HepG2 (cell line): ENCODE data around the gene ARHGDIA. TPM values are rescaled to one million over a fixed set of nuclear protein-coding genes. Genes with fewer than 3 reads are reported as not detected.

Experiments
- EED ChIP-seq: sonication (generic); formaldehyde crosslinking; IDR thresholded peaks from 2 replicates; pipeline ENCODE4 v1.5.0; 2020; ENCODE audit warnings: mild to moderate bottlenecking, missing genetic modification reagents
- GABPA ChIP-seq, 2 experiments: IDR thresholded peaks; 2 replicates each; pipeline ENCODE4 v1.6.1; 2011 to 2016; ENCODE audit warnings: low read depth in 2 of 2, low read length in 1 of 2, missing biosample characterization in 1 of 2, missing genetic modification characterization in 1 of 2
- HDAC2 ChIP-seq: sonication (generic); formaldehyde crosslinking; IDR thresholded peaks from 2 replicates; pipeline ENCODE4 v1.4.0; 2020; ENCODE audit warnings: missing genetic modification reagents
- KLF12 ChIP-seq: sonication (generic); formaldehyde crosslinking; IDR thresholded peaks from 2 replicates; pipeline ENCODE4 v1.4.0; 2020; ENCODE audit warnings: missing genetic modification reagents, borderline replicate concordance
- MYNN ChIP-seq: sonication (generic); formaldehyde crosslinking; IDR thresholded peaks from 2 replicates; pipeline ENCODE4 v1.4.0; 2020; ENCODE audit warnings: mild to moderate bottlenecking, low read depth, missing genetic modification reagents
- PCBP1 ChIP-seq: fragments of 200-400 bp; formaldehyde crosslinking; IDR thresholded peaks from 2 replicates; pipeline ENCODE4 v1.6.1; 2017; ENCODE audit warnings: mild to moderate bottlenecking, low read depth, low read length, borderline replicate concordance
- POLR2G ChIP-seq: fragments of 200-400 bp; formaldehyde crosslinking; IDR thresholded peaks from 2 replicates; pipeline ENCODE4 v1.6.1; 2018; ENCODE audit warnings: mild to moderate bottlenecking, low read depth, low read length, moderate library complexity
- REL ChIP-seq: sonication (generic); formaldehyde crosslinking; conservative IDR thresholded peaks from 2 replicates; pipeline ENCODE4 v1.8.0; 2022; ENCODE audit warnings: mild to moderate bottlenecking, missing genetic modification reagents, moderate library complexity
- RNF2 ChIP-seq: fragments of 450-650 bp; conservative IDR thresholded peaks from 2 replicates; pipeline ENCODE4 v1.6.1; 2016; ENCODE audit warnings: low read depth
- SYNCRIP ChIP-seq: fragments of 200-400 bp; formaldehyde crosslinking; IDR thresholded peaks from 2 replicates; pipeline ENCODE4 v1.6.1; 2018; ENCODE audit warnings: mild to moderate bottlenecking, low read depth, low read length; ENCODE audit not compliant: insufficient read depth
- TBP ChIP-seq: sonication (generic); formaldehyde crosslinking; IDR thresholded peaks from 2 replicates; pipeline ENCODE4 v1.5.0; 2020; ENCODE audit warnings: missing genetic modification reagents
- TBX2 ChIP-seq: sonication (generic); formaldehyde crosslinking; IDR thresholded peaks from 2 replicates; pipeline ENCODE4 v1.5.0; 2020; ENCODE audit warnings: missing genetic modification reagents, mild to moderate bottlenecking, borderline replicate concordance
- TEF ChIP-seq: sonication (generic); formaldehyde crosslinking; IDR thresholded peaks from 2 replicates; pipeline ENCODE4 v1.5.0; 2020; ENCODE audit warnings: missing genetic modification reagents
- TSC22D2 ChIP-seq: sonication (generic); formaldehyde crosslinking; IDR thresholded peaks from 2 replicates; pipeline ENCODE4 v1.5.1; 2020; ENCODE audit warnings: missing genetic modification reagents, mild to moderate bottlenecking, borderline replicate concordance
- ZBTB49 ChIP-seq: sonication (generic); formaldehyde crosslinking; IDR thresholded peaks from 2 replicates; pipeline ENCODE4 v1.4.0; 2020; ENCODE audit warnings: missing genetic modification reagents, borderline replicate concordance
- ZNF136 ChIP-seq: sonication (generic); formaldehyde crosslinking; IDR thresholded peaks from 2 replicates; pipeline ENCODE4 v1.8.1; 2022; ENCODE audit warnings: low read depth, mild to moderate bottlenecking, moderate library complexity, missing genetic modification reagents
- ZNF225 ChIP-seq: sonication (generic); formaldehyde crosslinking; IDR thresholded peaks from 2 replicates; pipeline ENCODE4 v1.4.0; 2020; ENCODE audit warnings: mild to moderate bottlenecking, missing genetic modification reagents
- ZNF318 ChIP-seq: sonication (generic); formaldehyde crosslinking; IDR thresholded peaks from 2 replicates; pipeline ENCODE4 v1.4.0; 2020; ENCODE audit warnings: mild to moderate bottlenecking, missing genetic modification reagents
- polyA plus RNA-seq, 8 experiments: library from polyadenylated mRNA; depleted of rRNA in 3 of 8; stranded (reverse) in 7 of 8; unstranded in 1 of 8; fragments of >200 nt; fragmentation: Illumina TruSeq in 4 of 8; extraction: Trizol in 4 of 8; gene quantifications; 2 replicates each; pipeline versions ENCODE4 v1.2.1 to v1.2.3, GENCODE V29; 2011 to 2016; ENCODE audit warnings: low read depth in 4 of 8, missing spikeins in 1 of 8, mixed read lengths in 1 of 8; ENCODE audit not compliant: insufficient read depth in 1 of 8
- total RNA-seq, 5 experiments: library from RNA; depleted of rRNA; stranded (reverse); fragments of >200 nt; fragmentation: Illumina TruSeq; extraction: Trizol; gene quantifications; 2 replicates each; pipeline ENCODE4 v1.2.3, GENCODE V29; 2016; ENCODE audit warnings: low read depth in 1 of 5

Gene ARHGDIA
- total and polyA plus RNA-seq, 2 of the 13 experiments (the other 11 are each of a cell fraction or from before 2014, with no cell fraction given): 40.0 to 64.0 TPM

- no peak for TF ChIP-seq ZNF136 (CRISPR knock-in tag)
- TF ChIP-seq SYNCRIP: no peak
- no peak for TF ChIP-seq TBX2 (CRISPR knock-in tag)
- no peak for TF ChIP-seq GABPA (IDR thresholded peaks at IDR 0.05; ENCODE audit: low read depth, low read length)
- no peak for TF ChIP-seq GABPA (CRISPR knock-in tag; IDR thresholded peaks at IDR 0.05; ENCODE audit: low read depth)
- TF ChIP-seq KLF12 (CRISPR knock-in tag): 0 out of 2 replicates have a peak, but pooled peaks have one; percentile 16
- no peak for TF ChIP-seq ZBTB49
- no peak for TF ChIP-seq POLR2G
- TF ChIP-seq MYNN (CRISPR knock-in tag): no peak
- no peak for TF ChIP-seq ZNF225
- TF ChIP-seq EED (CRISPR knock-in tag): no peak
- TF ChIP-seq TSC22D2 (CRISPR knock-in tag): no peak
- TF ChIP-seq HDAC2: no peak
- TF ChIP-seq ZNF318 (CRISPR knock-in tag): no peak
- 0 out of 2 replicates have a peak, but pooled peaks have one; percentile 1 for TF ChIP-seq RNF2
- no peak for TF ChIP-seq TBP
- TF ChIP-seq PCBP1: no peak
- TF ChIP-seq TEF (CRISPR knock-in tag): 0 out of 2 replicates have a peak, but pooled peaks have one; percentile 9
- TF ChIP-seq REL (CRISPR knock-in tag): no peak
These were observed 39.7 kb upstream of the ARHGDIA start (continued) for GRCh38 chr17:81910840-81911276.
